Stimulated activated CD4-positive, alpha-beta T cell treated with anti-CD3 and anti-CD28 coated beads, TNF-alpha, amount 100 ng/mL, for 48 hours (primary cell): ENCODE data around the gene RTN3.
"Not testable (repeated sequence)": the region's sequence is repeated elsewhere in the genome, so short reads cannot be mapped to it uniquely, and the experiment has no call there.

Source experiments
- DNase-seq, 3 donors: peaks; one replicate each; pipeline ENCODE4 v3.0.0-alpha.2; 2020; ENCODE audit warnings: low read depth in 3 of 3

Gene RTN3

GRCh38 chr11:63768237-63769041, 87.1 kb downstream of the RTN3 start, which contains the start of gene ZFTA:
Gene ZFTA (minus strand): TSS chr11:63768775. CDS start chr11:63768622, 153 bp downstream.
- peak in 2 of 3 donors; percentile 18 to 39 for DNase-seq

GRCh38 chr11:63769042-63769713, 87.9 kb downstream of the RTN3 start:
- peak in 1 of 3 donors; percentile 24 for DNase-seq

- no peak for DNase-seq
Measured at GRCh38 chr11:63769714-63770455, 88.6 kb downstream of the RTN3 start.

- no peak for DNase-seq
Measured at GRCh38 chr11:63770763-63771162, 89.5 kb downstream of the RTN3 start.

GRCh38 chr11:63771741-63772318, 90.5 kb downstream of the RTN3 start:
- DNase-seq: not testable (repeated sequence)

- DNase-seq: no peak
Measured at GRCh38 chr11:63775191-63775590, 93.9 kb downstream of the RTN3 start.

- no peak for DNase-seq
Measured at GRCh38 chr11:63779039-63779438, 97.7 kb downstream of the RTN3 start.

- DNase-seq: no peak
Measured at GRCh38 chr11:63782749-63783148, 101.4 kb downstream of the RTN3 start.

GRCh38 chr11:63783925-63784592, 102.8 kb downstream of the RTN3 start:
- DNase-seq: no peak

GRCh38 chr11:63785823-63786222, 104.5 kb downstream of the RTN3 start:
- DNase-seq: no peak

- no peak for DNase-seq
Measured at GRCh38 chr11:63791495-63792167, 110.3 kb downstream of the RTN3 start.

- no peak for DNase-seq
Measured at GRCh38 chr11:63793161-63793560, 111.9 kb downstream of the RTN3 start.

GRCh38 chr11:63795066-63795465, 113.8 kb downstream of the RTN3 start:
- DNase-seq: no peak

GRCh38 chr11:63800921-63801320, 119.6 kb downstream of the RTN3 start:
- DNase-seq: no peak

GRCh38 chr11:63802637-63803414, 121.5 kb downstream of the RTN3 start:
- DNase-seq: no peak

- DNase-seq: no peak
Measured at GRCh38 chr11:63804259-63804658, 123.0 kb downstream of the RTN3 start.

- DNase-seq: no peak
Measured at GRCh38 chr11:63805844-63806415, 124.6 kb downstream of the RTN3 start.
